ENCODE results near the gene ARHGAP26. TPM values are rescaled to one million over a fixed set of nuclear protein-coding genes. Genes with fewer than 3 reads are reported as not detected.

ARHGAP26 gene
- total RNA-seq, 6 experiments from 2014 or later = 6.7 to 14.5 (median 8.3) TPM

- Histone ChIP-seq H3K9me3 (no peaks in the 10 kb centered on the region), H3K27me3 (no peaks in the 10 kb centered on the region), H3K4me1 (peaks cover 0 to 37% (median 9%) of the 10 kb centered on the region in 4 donors), H3K4me3 (no peak overlapping the region), H3K36me3 (no peaks in the 10 kb centered on the region), H3K27ac (no peak overlapping the region)
- intact Hi-C loops (cut with DNase I) = no loop called here
- DNase-seq = no peak
- ATAC-seq = no peak
- TF ChIP-seq CTCF (IDR thresholded peaks at IDR 0.05) (no peak), POLR2A (IDR thresholded peaks at IDR 0.05) (no peak)
- 96% methylated on average over 3 of the region's 3 CpGs for WGBS (ENCODE audit: insufficient coverage, low coverage, low lambda C conversion rate, missing lambda C conversion rate)
These were observed 456.7 kb downstream of the ARHGAP26 start for GRCh38 chr5:143226872-143227271.

DNA sequence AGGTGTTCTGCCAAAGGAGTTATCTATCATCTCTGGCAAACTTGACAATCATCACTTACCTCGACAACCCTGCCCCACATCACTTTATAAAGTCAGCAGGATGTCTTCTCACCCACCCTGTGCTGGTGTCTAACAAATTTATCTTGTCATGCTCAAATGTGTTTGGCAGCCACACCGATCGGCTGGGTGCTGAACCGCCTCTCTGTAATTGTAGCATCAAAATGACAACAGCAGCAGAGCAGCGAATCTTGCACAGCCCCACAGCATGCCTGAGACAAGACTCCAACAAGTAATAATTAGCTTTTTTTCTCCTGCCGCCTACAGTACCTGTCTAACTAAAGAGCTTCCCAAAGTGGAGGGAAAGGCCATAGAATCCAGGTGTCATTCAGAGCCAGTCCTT, 457.1 kb downstream of the ARHGAP26 start:
- peaks cover 0 to 41% (median 11%) of the 10 kb centered on the region in 4 donors for H3K4me1 ChIP-seq
- WGBS (ENCODE audit: insufficient coverage, low coverage, low lambda C conversion rate, missing lambda C conversion rate) = 100% methylated on average over 5 of the region's 6 CpGs
- H3K27ac ChIP-seq = no peak overlapping the region
- ATAC-seq (no peak), DNase-seq (no peak)
- no peaks in the 10 kb centered on the region for H3K9me3 ChIP-seq
- H3K27me3 ChIP-seq = no peaks in the 10 kb centered on the region
- intact Hi-C loops (cut with DNase I) = no loop called here
- TF ChIP-seq CTCF (IDR thresholded peaks at IDR 0.05) = no peak
- no peak overlapping the region for H3K4me3 ChIP-seq
- no peaks in the 10 kb centered on the region for H3K36me3 ChIP-seq

DNA sequence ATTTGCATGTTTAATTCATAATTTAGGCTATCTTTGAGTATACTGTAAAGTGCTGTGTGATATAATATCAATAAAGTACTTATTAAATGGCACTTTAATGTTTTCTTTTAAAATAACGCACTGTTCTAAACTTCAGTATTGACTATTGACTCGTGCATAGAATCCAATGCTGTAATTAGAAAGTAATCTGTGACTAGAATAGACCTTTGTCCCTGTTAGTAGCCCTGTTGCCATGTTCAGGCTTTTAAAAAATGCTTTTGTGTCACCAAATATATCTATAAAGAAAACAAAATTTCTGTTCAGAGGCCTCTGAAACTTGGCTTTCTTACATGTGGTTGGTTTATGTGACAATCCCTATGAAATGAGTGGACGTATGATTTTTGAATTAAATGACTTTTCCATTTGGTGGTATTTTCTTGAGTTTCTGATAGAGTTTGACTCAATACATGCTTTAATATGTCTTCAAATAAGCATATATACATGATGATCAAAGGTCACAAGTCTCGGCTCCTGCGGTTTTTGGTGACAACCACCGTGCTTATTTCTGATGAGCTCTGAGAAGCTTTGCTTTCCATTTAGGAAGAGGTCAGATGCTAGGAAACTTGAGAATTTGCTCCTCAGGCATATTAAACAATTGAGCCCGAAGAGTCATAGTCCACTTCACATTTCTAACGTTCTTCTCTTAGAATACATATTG, 458.6 kb downstream of the ARHGAP26 start:
- intact Hi-C loops (cut with DNase I) = no loop called here
- Histone ChIP-seq H3K4me1 (peaks cover 0 to 56% (median 18%) of the 10 kb centered on the region in 4 donors), H3K27ac (peak overlapping the region; percentile 66 to 96 (median 77)), H3K27me3 (no peaks in the 10 kb centered on the region), H3K36me3 (no peaks in the 10 kb centered on the region), H3K9me3 (no peaks in the 10 kb centered on the region), H3K4me3 (no peak overlapping the region)
- ATAC-seq (peak in 3 of 4 donors; percentile 18 to 40 (median 35)), DNase-seq (no peak)
- WGBS (ENCODE audit: insufficient coverage, low coverage, low lambda C conversion rate, missing lambda C conversion rate) = 54% methylated on average over 8 of the region's 8 CpGs
- no peak for TF ChIP-seq POLR2A (IDR thresholded peaks at IDR 0.05)
- TF ChIP-seq CTCF (IDR thresholded peaks at IDR 0.05) = no peak

- H3K4me3 ChIP-seq = no peak overlapping the region
- DNase-seq = peak in 1 of 3 donors; percentile 53
- H3K27me3 ChIP-seq = no peaks in the 10 kb centered on the region
- peak in 2 of 4 donors; percentile 1 to 39 for ATAC-seq
- intact Hi-C loops (cut with DNase I) = no loop called here
- WGBS (ENCODE audit: insufficient coverage, low coverage, low lambda C conversion rate, missing lambda C conversion rate) = 42% methylated on average over 4 of the region's 8 CpGs
- H3K4me1 ChIP-seq = peaks cover 0 to 58% (median 18%) of the 10 kb centered on the region in 4 donors
- TF ChIP-seq POLR2A (IDR thresholded peaks at IDR 0.05) (no peak), CTCF (IDR thresholded peaks at IDR 0.05) (no peak)
- peak overlapping the region; percentile 66 to 96 (median 77) for H3K27ac ChIP-seq
- H3K9me3 ChIP-seq = no peaks in the 10 kb centered on the region
- no peaks in the 10 kb centered on the region for H3K36me3 ChIP-seq
These were observed 459.3 kb downstream of the ARHGAP26 start for GRCh38 chr5:143229426-143229895.
